K562 (cell line): ENCODE results near the gene CPT1B. TPM values are rescaled to one million over a fixed set of nuclear protein-coding genes. Genes with fewer than 3 reads are reported as not detected.

Experiments
- ADNP ChIP-seq: fragments of 200-800 bp; sonication (Bioruptor generic); IDR thresholded peaks from 2 replicates; pipeline ENCODE4 v1.6.1; 2016; ENCODE audit warnings: missing genetic modification characterization, missing compliant biosample characterization
- ATF1 ChIP-seq, 2 experiments: fragments of 450-650 bp in 1 of 2; IDR thresholded peaks; 2 replicates each; pipeline ENCODE4 v1.6.1; 2016; ENCODE audit warnings: missing compliant biosample characterization in 1 of 2, missing genetic modification characterization in 1 of 2
- BHLHE40 ChIP-seq: IDR thresholded peaks from 2 replicates; pipeline ENCODE4 v1.6.1; 2011; ENCODE audit warnings: low read length, improper control_type of control experiment
- CREM ChIP-seq: IDR thresholded peaks from 2 replicates; pipeline ENCODE4 v1.6.1; 2014; ENCODE audit warnings: antibody characterized with exemption, low read depth
- EP400 ChIP-seq: fragments of 450-650 bp; IDR thresholded peaks from 2 replicates; pipeline ENCODE4 v1.6.1; 2017; ENCODE audit warnings: antibody characterized with exemption, mild to moderate bottlenecking, moderate library complexity
- GABPB1 ChIP-seq: sonication (generic); formaldehyde crosslinking; IDR thresholded peaks from 2 replicates; pipeline ENCODE4 v1.8.0; 2022; ENCODE audit warnings: mild to moderate bottlenecking, missing genetic modification reagents
- HDGF ChIP-seq: fragments of 450-650 bp; IDR thresholded peaks from 2 replicates; pipeline ENCODE4 v1.6.1; 2016
- SP1 ChIP-seq: sonication (generic); formaldehyde crosslinking; IDR thresholded peaks from 2 replicates; pipeline ENCODE4 v1.8.1; 2022; ENCODE audit warnings: mild to moderate bottlenecking, missing genetic modification reagents
- SREBF1 ChIP-seq: fragments of 150-350 bp; IDR thresholded peaks from 2 replicates; pipeline ENCODE4 v1.6.1; 2014; ENCODE audit warnings: antibody characterized with exemption, low read depth, low read length, borderline replicate concordance
- SUPT5H ChIP-seq: fragments of 450-650 bp; IDR thresholded peaks from 2 replicates; pipeline ENCODE4 v1.6.1; 2016
- U2AF2 ChIP-seq: fragments of 200-400 bp; formaldehyde crosslinking; optimal IDR thresholded peaks from 2 replicates; pipeline ENCODE3; 2017; ENCODE audit warnings: low read depth, mild to moderate bottlenecking, low read length
- ZBTB17 ChIP-seq: fragments of 450-650 bp; formaldehyde crosslinking; IDR thresholded peaks from 2 replicates; pipeline ENCODE4 v1.4.0; 2020; ENCODE audit warnings: mild to moderate bottlenecking
- ZNF696 ChIP-seq: fragments of 250-450 bp; sonication (Bioruptor Pico); conservative IDR thresholded peaks from 2 replicates; pipeline ENCODE4 v1.4.0; 2020; ENCODE audit warnings: mild to moderate bottlenecking, moderate library complexity
- polyA plus RNA-seq, 8 experiments: library from polyadenylated mRNA; depleted of rRNA in 4 of 8; stranded (reverse) in 5 of 8; unstranded in 3 of 8; fragments of >200 nt; fragmentation: Nextera tagmentation in 2 of 8; fragmentation: Illumina TruSeq in 1 of 8; extraction: Ambion mirVana in 2 of 8; extraction: Trizol in 1 of 8; gene quantifications; 2 replicates each; pipeline versions ENCODE4 v1.2.1 to v1.2.3, GENCODE V29; 2011 to 2014; ENCODE audit warnings: inconsistent platforms in 1 of 8, missing spikeins in 1 of 8
- total RNA-seq, 7 experiments: library from RNA; depleted of rRNA in 6 of 7; stranded (reverse); fragments of >200 nt in 6 of 7; fragmentation: Illumina TruSeq in 2 of 7; extraction: Trizol in 2 of 7; gene quantifications; 2 replicates each; pipeline versions ENCODE4 v1.2.1 to v1.2.3, GENCODE V29; 2011 to 2021; ENCODE audit warnings: low replicate concordance in 1 of 7
- TF ChIP-seq, protein P1 (sequence below): IDR thresholded peaks from 2 replicates; pipeline ENCODE4 v1.6.1; 2014; ENCODE audit warnings: antibody characterized with exemption
- TF ChIP-seq, protein P2 (sequence below): fragments of 450-650 bp; IDR thresholded peaks from 2 replicates; pipeline ENCODE4 v1.6.1; 2016
- TF ChIP-seq, protein P3 (sequence below), 2 experiments: IDR thresholded peaks; 2 replicates each; pipeline ENCODE4 v1.6.1; 2012; ENCODE audit warnings: improper control_type of control experiment in 2 of 2, low read depth in 2 of 2, low read length in 2 of 2, borderline replicate concordance in 1 of 2
- TF ChIP-seq, protein P4 (sequence below), 2 experiments: fragments of 200-800 bp in 1 of 2; sonication (Bioruptor generic) in 1 of 2; sonication (generic) in 1 of 2; formaldehyde crosslinking in 1 of 2; IDR thresholded peaks in 1 of 2; conservative IDR thresholded peaks in 1 of 2; 2 replicates each; pipeline versions ENCODE4 v1.5.0 to v1.6.1; 2016 to 2020; ENCODE audit warnings: missing compliant biosample characterization in 1 of 2, missing genetic modification characterization in 1 of 2, missing genetic modification reagents in 1 of 2
- TF ChIP-seq, protein P5 (sequence below): IDR thresholded peaks from 3 replicates; pipeline ENCODE4 v1.6.1; 2011; ENCODE audit warnings: borderline replicate concordance, mild to moderate bottlenecking, moderate library complexity; ENCODE audit not compliant: insufficient read length; ENCODE audit errors: extremely low read depth

CPT1B gene
- total and polyA plus RNA-seq, 9 of the 15 experiments (the other 6 are each of a cell fraction or from before 2014, with no cell fraction given), result 0.35 to 6.1 (median 2.6) TPM

DNA sequence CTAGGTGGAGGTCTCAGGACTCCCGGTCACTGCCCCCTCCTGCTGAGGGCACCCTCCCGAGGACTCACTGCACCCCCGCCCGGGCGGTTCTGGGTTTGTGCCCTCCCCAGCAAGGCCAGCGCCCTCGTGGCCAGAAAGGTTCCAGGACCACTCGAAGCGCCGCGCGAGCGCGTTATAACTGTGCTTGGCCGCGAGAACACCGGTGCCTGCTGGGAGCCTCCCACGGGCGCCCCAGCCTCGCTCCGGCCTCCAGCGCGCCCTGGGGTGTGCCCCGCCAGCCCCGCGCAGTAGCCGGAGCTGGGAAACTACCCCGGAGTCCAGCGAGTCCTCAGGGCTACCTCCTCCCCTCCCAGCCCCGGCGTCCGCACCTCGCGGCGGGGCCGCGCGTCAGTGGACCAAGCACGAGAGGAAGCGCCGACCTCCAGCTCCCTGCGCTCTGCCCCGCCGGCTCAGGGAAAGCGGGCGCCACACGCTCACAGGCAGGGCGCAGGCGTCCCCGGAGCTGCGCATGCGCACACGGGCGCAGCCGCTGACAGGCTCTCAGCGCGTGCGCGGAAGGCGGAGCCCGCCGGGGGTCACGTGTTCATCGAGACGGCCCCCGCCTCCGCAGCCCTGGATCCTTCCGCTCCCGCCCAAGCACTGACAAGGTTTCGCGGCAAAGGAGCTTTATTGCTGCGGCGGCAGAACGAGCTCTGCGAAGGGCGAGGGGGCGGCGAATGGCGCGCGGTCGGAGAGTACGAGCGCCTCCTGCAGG, 52.9 kb downstream of the CPT1B start, which contains the start of gene SCO2 (continued):
- TF ChIP-seq, protein P1, sequence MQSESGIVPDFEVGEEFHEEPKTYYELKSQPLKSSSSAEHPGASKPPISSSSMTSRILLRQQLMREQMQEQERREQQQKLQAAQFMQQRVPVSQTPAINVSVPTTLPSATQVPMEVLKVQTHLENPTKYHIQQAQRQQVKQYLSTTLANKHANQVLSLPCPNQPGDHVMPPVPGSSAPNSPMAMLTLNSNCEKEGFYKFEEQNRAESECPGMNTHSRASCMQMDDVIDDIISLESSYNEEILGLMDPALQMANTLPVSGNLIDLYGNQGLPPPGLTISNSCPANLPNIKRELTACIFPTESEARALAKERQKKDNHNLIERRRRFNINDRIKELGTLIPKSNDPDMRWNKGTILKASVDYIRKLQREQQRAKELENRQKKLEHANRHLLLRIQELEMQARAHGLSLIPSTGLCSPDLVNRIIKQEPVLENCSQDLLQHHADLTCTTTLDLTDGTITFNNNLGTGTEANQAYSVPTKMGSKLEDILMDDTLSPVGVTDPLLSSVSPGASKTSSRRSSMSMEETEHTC, result peak; percentile 57; the same call in 1 of the 2 replicates
- TF ChIP-seq SP1 (CRISPR knock-in tag) (peak; percentile 51), U2AF2 (no peak), EP400 (peak; percentile 77; the same call in 1 of the 2 replicates), SUPT5H (peak; percentile 85), CREM (peak; percentile 25), ADNP (tag) (no peak), BHLHE40 (peak; percentile 88), ZNF696 (CRISPR knock-in tag) (no peak), ATF1 (CRISPR knock-in tag; IDR thresholded peaks at IDR 0.05) (no peak), ATF1 (tag; IDR thresholded peaks at IDR 0.05) (0 out of 2 replicates have a peak, but pooled peaks have one; percentile 25), SREBF1 (no peak), GABPB1 (CRISPR knock-in tag) (peak; percentile 64; the same call in 1 of the 2 replicates), HDGF (no peak), ZBTB17 (CRISPR knock-in tag) (no peak)
- TF ChIP-seq, protein P2, sequence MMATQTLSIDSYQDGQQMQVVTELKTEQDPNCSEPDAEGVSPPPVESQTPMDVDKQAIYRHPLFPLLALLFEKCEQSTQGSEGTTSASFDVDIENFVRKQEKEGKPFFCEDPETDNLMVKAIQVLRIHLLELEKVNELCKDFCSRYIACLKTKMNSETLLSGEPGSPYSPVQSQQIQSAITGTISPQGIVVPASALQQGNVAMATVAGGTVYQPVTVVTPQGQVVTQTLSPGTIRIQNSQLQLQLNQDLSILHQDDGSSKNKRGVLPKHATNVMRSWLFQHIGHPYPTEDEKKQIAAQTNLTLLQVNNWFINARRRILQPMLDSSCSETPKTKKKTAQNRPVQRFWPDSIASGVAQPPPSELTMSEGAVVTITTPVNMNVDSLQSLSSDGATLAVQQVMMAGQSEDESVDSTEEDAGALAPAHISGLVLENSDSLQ, result peak; percentile 47
- TF ChIP-seq, protein P3, sequence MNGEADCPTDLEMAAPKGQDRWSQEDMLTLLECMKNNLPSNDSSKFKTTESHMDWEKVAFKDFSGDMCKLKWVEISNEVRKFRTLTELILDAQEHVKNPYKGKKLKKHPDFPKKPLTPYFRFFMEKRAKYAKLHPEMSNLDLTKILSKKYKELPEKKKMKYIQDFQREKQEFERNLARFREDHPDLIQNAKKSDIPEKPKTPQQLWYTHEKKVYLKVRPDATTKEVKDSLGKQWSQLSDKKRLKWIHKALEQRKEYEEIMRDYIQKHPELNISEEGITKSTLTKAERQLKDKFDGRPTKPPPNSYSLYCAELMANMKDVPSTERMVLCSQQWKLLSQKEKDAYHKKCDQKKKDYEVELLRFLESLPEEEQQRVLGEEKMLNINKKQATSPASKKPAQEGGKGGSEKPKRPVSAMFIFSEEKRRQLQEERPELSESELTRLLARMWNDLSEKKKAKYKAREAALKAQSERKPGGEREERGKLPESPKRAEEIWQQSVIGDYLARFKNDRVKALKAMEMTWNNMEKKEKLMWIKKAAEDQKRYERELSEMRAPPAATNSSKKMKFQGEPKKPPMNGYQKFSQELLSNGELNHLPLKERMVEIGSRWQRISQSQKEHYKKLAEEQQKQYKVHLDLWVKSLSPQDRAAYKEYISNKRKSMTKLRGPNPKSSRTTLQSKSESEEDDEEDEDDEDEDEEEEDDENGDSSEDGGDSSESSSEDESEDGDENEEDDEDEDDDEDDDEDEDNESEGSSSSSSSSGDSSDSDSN (IDR thresholded peaks at IDR 0.05; ENCODE audit: borderline replicate concordance in 1 of 2, low read depth in 2 of 2, low read length in 2 of 2), result peak in 1 of 2 experiments; percentile 43; a peak in 1 of 4 replicates
- TF ChIP-seq, protein P4, sequence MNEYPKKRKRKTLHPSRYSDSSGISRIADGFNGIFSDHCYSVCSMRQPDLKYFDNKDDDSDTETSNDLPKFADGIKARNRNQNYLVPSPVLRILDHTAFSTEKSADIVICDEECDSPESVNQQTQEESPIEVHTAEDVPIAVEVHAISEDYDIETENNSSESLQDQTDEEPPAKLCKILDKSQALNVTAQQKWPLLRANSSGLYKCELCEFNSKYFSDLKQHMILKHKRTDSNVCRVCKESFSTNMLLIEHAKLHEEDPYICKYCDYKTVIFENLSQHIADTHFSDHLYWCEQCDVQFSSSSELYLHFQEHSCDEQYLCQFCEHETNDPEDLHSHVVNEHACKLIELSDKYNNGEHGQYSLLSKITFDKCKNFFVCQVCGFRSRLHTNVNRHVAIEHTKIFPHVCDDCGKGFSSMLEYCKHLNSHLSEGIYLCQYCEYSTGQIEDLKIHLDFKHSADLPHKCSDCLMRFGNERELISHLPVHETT (CRISPR knock-in tag; conservative IDR thresholded peaks at IDR 0.05 in 1 of 2, IDR thresholded peaks at IDR 0.05 in 1 of 2), result 0 out of 4 replicates have a peak, but pooled peaks of 1 of the 2 experiments have one; percentile 10
- TF ChIP-seq, protein P5, sequence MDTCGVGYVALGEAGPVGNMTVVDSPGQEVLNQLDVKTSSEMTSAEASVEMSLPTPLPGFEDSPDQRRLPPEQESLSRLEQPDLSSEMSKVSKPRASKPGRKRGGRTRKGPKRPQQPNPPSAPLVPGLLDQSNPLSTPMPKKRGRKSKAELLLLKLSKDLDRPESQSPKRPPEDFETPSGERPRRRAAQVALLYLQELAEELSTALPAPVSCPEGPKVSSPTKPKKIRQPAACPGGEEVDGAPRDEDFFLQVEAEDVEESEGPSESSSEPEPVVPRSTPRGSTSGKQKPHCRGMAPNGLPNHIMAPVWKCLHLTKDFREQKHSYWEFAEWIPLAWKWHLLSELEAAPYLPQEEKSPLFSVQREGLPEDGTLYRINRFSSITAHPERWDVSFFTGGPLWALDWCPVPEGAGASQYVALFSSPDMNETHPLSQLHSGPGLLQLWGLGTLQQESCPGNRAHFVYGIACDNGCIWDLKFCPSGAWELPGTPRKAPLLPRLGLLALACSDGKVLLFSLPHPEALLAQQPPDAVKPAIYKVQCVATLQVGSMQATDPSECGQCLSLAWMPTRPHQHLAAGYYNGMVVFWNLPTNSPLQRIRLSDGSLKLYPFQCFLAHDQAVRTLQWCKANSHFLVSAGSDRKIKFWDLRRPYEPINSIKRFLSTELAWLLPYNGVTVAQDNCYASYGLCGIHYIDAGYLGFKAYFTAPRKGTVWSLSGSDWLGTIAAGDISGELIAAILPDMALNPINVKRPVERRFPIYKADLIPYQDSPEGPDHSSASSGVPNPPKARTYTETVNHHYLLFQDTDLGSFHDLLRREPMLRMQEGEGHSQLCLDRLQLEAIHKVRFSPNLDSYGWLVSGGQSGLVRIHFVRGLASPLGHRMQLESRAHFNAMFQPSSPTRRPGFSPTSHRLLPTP, result no peak
